Right renal cortex interstitium (tissue), 3 donors: ENCODE data around the gene AKT2. TPM values are rescaled to one million over a fixed set of nuclear protein-coding genes. Genes with fewer than 3 reads are reported as not detected.

Experiments used
- DNase-seq, 3 donors: peaks; one replicate each; pipeline ENCODE4 v3.0.0-alpha.2; 2013; ENCODE audit warnings: low read depth in 3 of 3, low spot score in 2 of 3
- polyA plus RNA-seq, 3 donors: library from polyadenylated mRNA; unstranded; fragments of 120-200 nt; gene quantifications; one replicate each; pipeline ENCODE4 v1.2.1, GENCODE V29; 2013; ENCODE audit not compliant: insufficient read length in 3 of 3

Gene AKT2
- polyA plus RNA-seq, 3 donors = 119 to 133 (median 126) TPM

- DNase-seq = no peak
Observed at GRCh38 chr19:40198272-40198990, 86.7 kb downstream of the AKT2 start.

- no peak for DNase-seq
Observed at GRCh38 chr19:40193587-40193849, 91.6 kb downstream of the AKT2 start.

- DNase-seq = no peak
Observed at GRCh38 chr19:40192758-40193586, 92.2 kb downstream of the AKT2 start.

GRCh38 chr19:40191836-40192646 is 93.1 kb downstream of the AKT2 start:
- DNase-seq = no peak

- peak in 1 of 3 donors; percentile 37 for DNase-seq
Observed at GRCh38 chr19:40190891-40191835, 94.0 kb downstream of the AKT2 start, which contains the start of gene MAP3K10. TSS of gene MAP3K10 (plus strand) at chr19:40191426. CDS start at chr19:40192032, 606 bp downstream.

- no peak for DNase-seq
Observed at GRCh38 chr19:40184273-40184672, 100.9 kb downstream of the AKT2 start.

Other genes starting within 250 kb of the AKT2 start
- gene ZNF780B, start 229.1 kb downstream of the AKT2 start, polyA plus RNA-seq = 10 to 100 TPM; 20.6 to 22.9 (median 21.5) TPM
- gene ZNF780A, start 194.4 kb downstream of the AKT2 start, polyA plus RNA-seq = 10 to 100 TPM; 20.1 to 24.2 (median 20.2) TPM
- gene MAP3K10, start 93.9 kb downstream of the AKT2 start, polyA plus RNA-seq = 10 to 100 TPM; 10.6 to 12.8 (median 11.6) TPM
- gene TTC9B, start 67.0 kb downstream of the AKT2 start, polyA plus RNA-seq = under 1 TPM in 1 of 3 donors, not detected in 2; 0.16 TPM
- 1 to 10 TPM in 1 of 3 donors, under 1 TPM in 2; 0.68 to 1.1 (median 0.79) TPM for gene CCNP, start 58.7 kb downstream of the AKT2 start, polyA plus RNA-seq
- gene C19orf47, start 63.1 kb upstream of the AKT2 start, polyA plus RNA-seq = 1 to 10 TPM; 8.4 to 9.4 (median 9.4) TPM
- 100 to 1,000 TPM; 187 to 224 (median 209) TPM for gene PLD3, start 63.4 kb upstream of the AKT2 start, polyA plus RNA-seq
- gene HIPK4, start 104.8 kb upstream of the AKT2 start, polyA plus RNA-seq = under 1 TPM; 0.04 to 0.16 (median 0.07) TPM
- gene PRX, start 128.0 kb upstream of the AKT2 start, polyA plus RNA-seq = 10 to 100 TPM; 10.6 to 11.9 (median 11.1) TPM
- gene SERTAD1, start 140.6 kb upstream of the AKT2 start, polyA plus RNA-seq = 1 to 10 TPM; 6.7 to 8.6 (median 7.4) TPM
- gene SERTAD3, start 159.0 kb upstream of the AKT2 start, polyA plus RNA-seq = 10 to 100 TPM; 34.1 to 40.8 (median 37.5) TPM
- 10 to 100 TPM; 38.2 to 44.1 (median 39.8) TPM for gene BLVRB, start 180.4 kb upstream of the AKT2 start, polyA plus RNA-seq
- 1 to 10 TPM in 2 of 3 donors, under 1 TPM in 1; 0.65 to 1.8 (median 1.4) TPM for gene SPTBN4, start 181.7 kb upstream of the AKT2 start, polyA plus RNA-seq